ENCODE measurements around the gene ZNF19.

GRCh38 chr16:71461686-71462648, 27.2 kb downstream of the ZNF19 start, which contains the start of gene ZNF23:
- TF ChIP-seq POLR2AphosphoS5 (IDR thresholded peaks at IDR 0.05) (peak; percentile 87 to 93 (median 92)), EP300 (IDR thresholded peaks at IDR 0.05; ENCODE audit: low read depth) (no peak), POLR2A (IDR thresholded peaks at IDR 0.05) (peak; percentile 83)
- TF ChIP-seq, protein P1, sequence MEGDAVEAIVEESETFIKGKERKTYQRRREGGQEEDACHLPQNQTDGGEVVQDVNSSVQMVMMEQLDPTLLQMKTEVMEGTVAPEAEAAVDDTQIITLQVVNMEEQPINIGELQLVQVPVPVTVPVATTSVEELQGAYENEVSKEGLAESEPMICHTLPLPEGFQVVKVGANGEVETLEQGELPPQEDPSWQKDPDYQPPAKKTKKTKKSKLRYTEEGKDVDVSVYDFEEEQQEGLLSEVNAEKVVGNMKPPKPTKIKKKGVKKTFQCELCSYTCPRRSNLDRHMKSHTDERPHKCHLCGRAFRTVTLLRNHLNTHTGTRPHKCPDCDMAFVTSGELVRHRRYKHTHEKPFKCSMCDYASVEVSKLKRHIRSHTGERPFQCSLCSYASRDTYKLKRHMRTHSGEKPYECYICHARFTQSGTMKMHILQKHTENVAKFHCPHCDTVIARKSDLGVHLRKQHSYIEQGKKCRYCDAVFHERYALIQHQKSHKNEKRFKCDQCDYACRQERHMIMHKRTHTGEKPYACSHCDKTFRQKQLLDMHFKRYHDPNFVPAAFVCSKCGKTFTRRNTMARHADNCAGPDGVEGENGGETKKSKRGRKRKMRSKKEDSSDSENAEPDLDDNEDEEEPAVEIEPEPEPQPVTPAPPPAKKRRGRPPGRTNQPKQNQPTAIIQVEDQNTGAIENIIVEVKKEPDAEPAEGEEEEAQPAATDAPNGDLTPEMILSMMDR (IDR thresholded peaks at IDR 0.05), result peak in 3 of 5 experiments; percentile 11 to 39 (median 17)
